ENCODE measurements around the gene NKX2-1. TPM values are rescaled to one million over a fixed set of nuclear protein-coding genes. Genes with fewer than 3 reads are reported as not detected.

Gene NKX2-1
- polyA plus RNA-seq, 1 of the 3 experiments (the other 2 are of a cell fraction): not detected

GRCh38 chr14:36503771-36504741 lies 16.0 kb downstream of the NKX2-1 start:
- Histone ChIP-seq H3K9me3 (no peaks in the 10 kb centered on the region), H3K27me3 (ENCODE audit: insufficient read depth) (peaks cover 65% of the 10 kb centered on the region), H3K4me3 (ENCODE audit: low read depth in 2 of 2, low read length in 1 of 2) (no peak overlapping the region), H3K36me3 (replicated peaks in 1 of 2; ENCODE audit: control insufficient read depth in 1 of 2, insufficient read depth in 2 of 2, low read length in 1 of 2) (no peaks in the 10 kb centered on the region), H3K9me2 (no peaks in the 10 kb centered on the region), H3K79me2 (ENCODE audit: insufficient read depth) (no peaks in the 10 kb centered on the region), H3K4me1 (ENCODE audit: control insufficient read depth in 1 of 2, insufficient read depth in 2 of 2, low read depth in 1 of 2, low read length in 1 of 2) (no peaks in the 10 kb centered on the region), H2AFZ (ENCODE audit: low read depth) (no peak overlapping the region), H3F3A (replicated peaks; ENCODE audit: insufficient read depth) (no peaks in the 10 kb centered on the region), H3K9ac (no peak overlapping the region), H3K27ac (ENCODE audit: low read depth in 2 of 2, low read length in 1 of 2) (no peak overlapping the region), H3K4me2 (no peak overlapping the region), H4K20me1 (ENCODE audit: insufficient read depth) (no peaks in the 10 kb centered on the region)
- CTCF ChIA-PET: interaction anchor here (1.2 to 1.8 kb wide), 2 partner anchors 17 to 22 kb away, joined by 3 to 6 read pairs; no protein-coding TSS in a partner anchor
- TF ChIP-seq MAX (IDR thresholded peaks at IDR 0.05; ENCODE audit: low read depth): no peak
- no peak for TF ChIP-seq CHD2 (IDR thresholded peaks at IDR 0.05; ENCODE audit: low read length, partially characterized antibody)
- TF ChIP-seq NFIC (IDR thresholded peaks at IDR 0.05; ENCODE audit: borderline replicate concordance): no peak
- 15% methylated on average over 19 of the region's 68 CpGs for WGBS (ENCODE audit: low lambda C conversion rate)
- peak; percentile 27 for DNase-seq
- POLR2A ChIA-PET: no interaction called here

- Histone ChIP-seq H3K27me3 (ENCODE audit: insufficient read depth) (peaks cover 53% of the 10 kb centered on the region), H3K27ac (ENCODE audit: low read depth in 2 of 2, low read length in 1 of 2) (no peak overlapping the region), H3K79me2 (ENCODE audit: insufficient read depth) (no peaks in the 10 kb centered on the region), H2AFZ (ENCODE audit: low read depth) (no peak overlapping the region), H3K9ac (no peak overlapping the region), H3K4me2 (no peak overlapping the region), H3K36me3 (replicated peaks in 1 of 2; ENCODE audit: control insufficient read depth in 1 of 2, insufficient read depth in 2 of 2, low read length in 1 of 2) (no peaks in the 10 kb centered on the region), H4K20me1 (ENCODE audit: insufficient read depth) (no peaks in the 10 kb centered on the region), H3K9me3 (no peaks in the 10 kb centered on the region), H3K9me2 (no peaks in the 10 kb centered on the region), H3F3A (replicated peaks; ENCODE audit: insufficient read depth) (no peaks in the 10 kb centered on the region), H3K4me3 (ENCODE audit: low read depth in 2 of 2, low read length in 1 of 2) (no peak overlapping the region), H3K4me1 (ENCODE audit: control insufficient read depth in 1 of 2, insufficient read depth in 2 of 2, low read depth in 1 of 2, low read length in 1 of 2) (no peaks in the 10 kb centered on the region)
- TF ChIP-seq MXI1 (IDR thresholded peaks at IDR 0.05; ENCODE audit: low read depth, low read length): no peak
- TF ChIP-seq NFIC (IDR thresholded peaks at IDR 0.05; ENCODE audit: borderline replicate concordance): no peak
- TF ChIP-seq TCF12 (IDR thresholded peaks at IDR 0.05): no peak
- TF ChIP-seq EP300 (IDR thresholded peaks at IDR 0.05; ENCODE audit: borderline replicate concordance in 1 of 2, low read depth in 1 of 2, low read length in 1 of 2): no peak
- no peak for TF ChIP-seq PBX3 (IDR thresholded peaks at IDR 0.05)
- no peak for TF ChIP-seq CHD2 (IDR thresholded peaks at IDR 0.05; ENCODE audit: low read length, partially characterized antibody)
- TF ChIP-seq USF2 (IDR thresholded peaks at IDR 0.05; ENCODE audit: borderline replicate concordance, low read depth, low read length): no peak
- no peak for TF ChIP-seq SIN3A (IDR thresholded peaks at IDR 0.05; ENCODE audit: borderline replicate concordance, low read depth, low read length)
- TF ChIP-seq USF1 (IDR thresholded peaks at IDR 0.05; ENCODE audit: borderline replicate concordance, low read depth): no peak
- TF ChIP-seq MEF2A (IDR thresholded peaks at IDR 0.05; ENCODE audit: borderline replicate concordance, low read depth): no peak
- no peak for TF ChIP-seq RFX5 (IDR thresholded peaks at IDR 0.05; ENCODE audit: low read length)
- no peak for TF ChIP-seq FOXM1 (IDR thresholded peaks at IDR 0.05; ENCODE audit: low read depth)
- no peak for TF ChIP-seq MAX (IDR thresholded peaks at IDR 0.05; ENCODE audit: low read depth)
- no peak for TF ChIP-seq IRF3 (IDR thresholded peaks at IDR 0.05; ENCODE audit: low read depth, low read length)
- no peak for TF ChIP-seq YY1 (IDR thresholded peaks at IDR 0.05; ENCODE audit: low read depth)
- no peak for DNase-seq
- 0% methylated on average over 2 of the region's 2 CpGs for WGBS (ENCODE audit: low lambda C conversion rate)
- ChIA-PET POLR2A (no interaction called here), CTCF (interaction anchor here (0.6 to 1.8 kb wide), 2 partner anchors 13 to 18 kb away, joined by 3 to 6 read pairs; no protein-coding TSS in a partner anchor)
Measured at GRCh38 chr14:36502558-36503508, 17.2 kb downstream of the NKX2-1 start.

All from SK-N-SH (cell line).